Inferior parietal cortex (tissue), 1 donor: ENCODE results near the gene CCDC179.

Experiments used
- DNase-seq: peaks from one replicate; pipeline ENCODE4 v3.0.0-alpha.2; 2016; ENCODE audit errors: extremely low spot score

Gene CCDC179

GRCh38 chr11:22808571-22809197 is 51.6 kb downstream of the CCDC179 start:
- no peak for DNase-seq

DNA sequence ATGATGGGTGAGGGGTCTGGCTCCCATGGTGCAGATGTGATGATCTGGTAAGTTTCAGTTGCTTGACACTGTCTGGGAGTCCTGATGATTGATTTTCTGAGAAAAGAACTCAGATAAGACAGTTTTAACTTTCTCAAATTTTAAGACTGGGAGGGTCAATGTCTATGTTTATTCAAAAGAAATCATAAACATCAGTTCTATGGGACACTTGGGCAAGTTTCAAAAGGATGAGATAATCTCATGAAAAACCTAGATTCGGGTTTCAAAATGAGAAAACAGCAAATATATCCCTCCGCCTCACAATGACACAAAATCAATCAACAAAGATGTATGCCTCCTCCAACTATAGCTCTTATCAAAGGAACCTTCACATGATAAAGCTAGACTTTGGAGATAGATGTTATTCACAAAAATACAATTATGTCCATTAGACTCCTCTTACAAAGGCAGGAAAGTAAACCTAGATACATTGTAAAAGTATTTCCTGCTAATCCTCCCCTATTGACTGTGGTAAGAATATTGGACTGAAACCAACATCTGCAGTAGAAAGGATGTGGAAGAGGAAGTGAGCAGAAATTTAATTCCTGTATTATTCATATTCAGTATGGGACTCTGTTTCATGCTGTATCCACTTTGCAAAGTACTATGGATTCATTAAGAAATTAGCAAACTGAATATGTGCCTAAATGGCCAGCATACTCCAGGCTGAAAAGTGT is 52.3 kb downstream of the CCDC179 start:
- no peak for DNase-seq

- DNase-seq: no peak
Measured at GRCh38 chr11:22807391-22807790, 52.9 kb downstream of the CCDC179 start.

DNA sequence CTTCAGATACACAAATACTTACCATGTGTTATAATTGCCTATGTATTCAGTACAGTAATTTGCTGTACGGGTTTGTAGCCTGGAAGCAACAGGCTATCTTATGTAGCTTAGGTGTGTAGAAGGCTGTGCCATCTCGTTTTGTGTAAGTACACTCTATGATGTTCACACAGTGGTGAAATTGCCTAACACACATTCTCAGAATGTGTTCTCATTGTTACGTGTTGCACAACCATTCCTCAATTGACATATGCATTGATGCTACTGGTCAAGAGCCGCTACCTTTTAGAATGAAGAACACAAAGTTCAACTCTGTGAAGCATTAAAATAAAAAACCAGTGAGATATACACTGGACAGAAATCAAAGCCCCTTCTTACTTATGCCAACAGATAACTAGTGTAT is 57.4 kb downstream of the CCDC179 start:
- DNase-seq: no peak

DNA sequence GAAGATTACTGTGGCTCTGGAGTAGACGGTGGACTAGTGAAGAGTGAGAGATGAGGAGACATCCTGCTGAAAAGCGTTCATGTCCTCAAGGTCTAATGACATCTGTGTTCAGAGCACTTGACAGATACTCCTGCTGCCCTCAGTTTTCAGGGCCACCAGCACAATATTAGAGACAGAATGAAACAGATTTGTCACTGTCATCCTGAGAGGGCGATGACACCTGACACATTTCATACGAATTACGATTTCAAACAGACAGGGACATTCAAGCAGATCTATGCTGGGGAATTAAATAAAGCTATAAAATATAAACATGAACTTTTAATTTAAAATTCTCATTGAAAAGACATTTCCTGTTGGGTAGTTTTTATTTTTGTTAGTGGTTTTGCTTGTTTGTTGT is 59.8 kb downstream of the CCDC179 start:
- no peak for DNase-seq

DNA sequence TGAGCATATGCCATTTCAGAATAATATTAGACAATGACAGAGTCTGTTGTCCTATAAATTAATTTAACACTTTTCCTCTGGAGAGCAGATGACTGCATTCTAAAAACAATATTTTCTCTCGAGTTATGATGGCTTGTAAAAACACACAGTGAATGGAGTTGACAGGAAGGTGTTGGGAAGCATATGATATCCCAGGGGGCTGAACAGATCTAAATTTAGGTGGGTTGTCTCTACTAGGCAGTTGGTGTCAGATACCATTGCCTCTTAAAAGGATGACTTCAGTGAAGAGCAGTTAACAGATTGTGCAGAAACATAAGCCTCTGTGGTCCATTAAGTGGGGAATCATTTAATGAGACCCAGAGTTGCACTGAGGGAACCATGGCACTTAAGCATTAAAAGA is 61.4 kb downstream of the CCDC179 start:
- no peak for DNase-seq

- no peak for DNase-seq
Measured at GRCh38 chr11:22797047-22797446, 63.2 kb downstream of the CCDC179 start.
